Mammary epithelial cell (primary cell): Measurements from ENCODE around the gene TLCD1.

Experiments used
- EZH2 ChIP-seq: IDR thresholded peaks from 2 replicates; pipeline ENCODE4 v1.6.1; 2012; ENCODE audit warnings: low read length, inconsistent platforms, borderline replicate concordance
- TF ChIP-seq, protein P1 (sequence below), 2 donors: IDR thresholded peaks in 1 of 2; conservative IDR thresholded peaks in 1 of 2; 2 replicates each; pipeline ENCODE4 v1.5.1; 2011 to 2012; ENCODE audit warnings: inconsistent platforms in 2 of 2, low read length in 2 of 2, mild to moderate bottlenecking in 2 of 2, control low read depth in 1 of 2, low read depth in 1 of 2; ENCODE audit not compliant: insufficient read depth in 1 of 2; ENCODE audit errors: extremely low read depth in 1 of 2

DNA sequence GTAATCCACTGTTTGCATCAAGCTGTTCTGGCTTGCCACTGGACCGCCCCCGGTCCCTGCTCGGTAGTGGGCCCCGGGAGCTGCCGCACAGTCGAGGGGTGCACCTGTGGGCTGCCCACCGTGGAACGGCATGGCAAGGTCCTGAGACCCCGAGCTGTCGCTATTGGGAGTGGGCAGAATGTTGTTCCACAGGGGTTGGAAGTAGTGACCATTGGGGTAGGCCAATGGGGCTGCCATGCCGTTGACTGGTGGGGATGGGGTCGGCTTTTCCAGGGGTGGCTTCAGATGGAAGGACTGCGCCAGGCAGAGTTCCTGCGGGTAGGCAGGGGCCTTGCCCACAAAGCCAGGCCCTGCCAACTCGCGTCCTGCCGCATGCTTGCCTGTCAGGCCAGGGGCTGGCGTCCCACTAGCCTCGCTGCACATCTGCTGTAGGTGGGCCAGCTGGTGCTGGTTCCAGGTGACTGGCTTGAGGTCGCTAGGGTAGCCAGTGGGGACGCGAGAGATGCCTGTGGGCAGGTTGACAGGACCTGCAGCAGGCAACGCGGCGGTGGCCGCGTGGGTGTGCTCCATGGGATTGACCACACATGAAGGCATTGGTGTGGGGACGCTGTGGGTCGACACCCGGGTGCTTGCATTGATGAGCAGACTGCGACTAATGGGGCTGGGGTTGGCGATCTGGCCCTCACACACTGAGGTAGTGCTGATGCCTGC lies 32.5 kb upstream of the TLCD1 start:
- TF ChIP-seq, protein P1, sequence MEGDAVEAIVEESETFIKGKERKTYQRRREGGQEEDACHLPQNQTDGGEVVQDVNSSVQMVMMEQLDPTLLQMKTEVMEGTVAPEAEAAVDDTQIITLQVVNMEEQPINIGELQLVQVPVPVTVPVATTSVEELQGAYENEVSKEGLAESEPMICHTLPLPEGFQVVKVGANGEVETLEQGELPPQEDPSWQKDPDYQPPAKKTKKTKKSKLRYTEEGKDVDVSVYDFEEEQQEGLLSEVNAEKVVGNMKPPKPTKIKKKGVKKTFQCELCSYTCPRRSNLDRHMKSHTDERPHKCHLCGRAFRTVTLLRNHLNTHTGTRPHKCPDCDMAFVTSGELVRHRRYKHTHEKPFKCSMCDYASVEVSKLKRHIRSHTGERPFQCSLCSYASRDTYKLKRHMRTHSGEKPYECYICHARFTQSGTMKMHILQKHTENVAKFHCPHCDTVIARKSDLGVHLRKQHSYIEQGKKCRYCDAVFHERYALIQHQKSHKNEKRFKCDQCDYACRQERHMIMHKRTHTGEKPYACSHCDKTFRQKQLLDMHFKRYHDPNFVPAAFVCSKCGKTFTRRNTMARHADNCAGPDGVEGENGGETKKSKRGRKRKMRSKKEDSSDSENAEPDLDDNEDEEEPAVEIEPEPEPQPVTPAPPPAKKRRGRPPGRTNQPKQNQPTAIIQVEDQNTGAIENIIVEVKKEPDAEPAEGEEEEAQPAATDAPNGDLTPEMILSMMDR (conservative IDR thresholded peaks at IDR 0.05 in 1 of 2, IDR thresholded peaks at IDR 0.05 in 1 of 2; ENCODE audit: extremely low read depth in 1 of 2, insufficient read depth in 1 of 2, low read depth in 1 of 2, low read length in 2 of 2), result no peak
- TF ChIP-seq EZH2, result no peak
